ENCODE results near the gene CISD3.

DNA sequence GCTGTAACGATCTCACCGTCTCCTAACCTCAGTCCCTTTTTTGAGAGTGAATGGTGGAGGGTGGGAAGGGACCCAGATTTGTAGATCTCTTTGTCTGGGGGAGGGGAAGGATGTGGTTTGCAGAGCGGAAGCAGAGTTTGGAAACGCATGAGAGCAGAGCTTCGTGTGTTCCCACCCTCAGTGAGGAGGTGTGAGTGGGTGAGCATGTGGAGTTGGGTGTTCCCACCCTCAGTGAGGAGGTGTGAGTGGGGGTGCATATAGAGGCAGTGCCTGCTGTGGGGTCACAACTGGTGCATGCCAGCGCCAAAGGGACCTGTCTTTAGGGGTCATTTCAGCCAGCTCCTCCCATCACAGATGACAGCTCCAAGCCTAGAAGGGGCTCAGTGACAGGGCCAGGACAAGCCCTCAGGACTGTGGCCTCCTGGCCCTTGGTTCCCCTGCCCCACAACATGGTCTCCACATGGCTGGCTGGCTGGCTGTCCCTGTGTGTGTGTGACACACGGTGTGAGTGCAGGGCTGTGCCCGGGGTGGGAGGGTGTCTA, 1.8 kb upstream of the CISD3 start:
- TF ChIP-seq, protein P1, sequence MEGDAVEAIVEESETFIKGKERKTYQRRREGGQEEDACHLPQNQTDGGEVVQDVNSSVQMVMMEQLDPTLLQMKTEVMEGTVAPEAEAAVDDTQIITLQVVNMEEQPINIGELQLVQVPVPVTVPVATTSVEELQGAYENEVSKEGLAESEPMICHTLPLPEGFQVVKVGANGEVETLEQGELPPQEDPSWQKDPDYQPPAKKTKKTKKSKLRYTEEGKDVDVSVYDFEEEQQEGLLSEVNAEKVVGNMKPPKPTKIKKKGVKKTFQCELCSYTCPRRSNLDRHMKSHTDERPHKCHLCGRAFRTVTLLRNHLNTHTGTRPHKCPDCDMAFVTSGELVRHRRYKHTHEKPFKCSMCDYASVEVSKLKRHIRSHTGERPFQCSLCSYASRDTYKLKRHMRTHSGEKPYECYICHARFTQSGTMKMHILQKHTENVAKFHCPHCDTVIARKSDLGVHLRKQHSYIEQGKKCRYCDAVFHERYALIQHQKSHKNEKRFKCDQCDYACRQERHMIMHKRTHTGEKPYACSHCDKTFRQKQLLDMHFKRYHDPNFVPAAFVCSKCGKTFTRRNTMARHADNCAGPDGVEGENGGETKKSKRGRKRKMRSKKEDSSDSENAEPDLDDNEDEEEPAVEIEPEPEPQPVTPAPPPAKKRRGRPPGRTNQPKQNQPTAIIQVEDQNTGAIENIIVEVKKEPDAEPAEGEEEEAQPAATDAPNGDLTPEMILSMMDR (IDR thresholded peaks at IDR 0.05; ENCODE audit: low read length), result no peak
- no peak for TF ChIP-seq EZH2 (IDR thresholded peaks at IDR 0.05; ENCODE audit: borderline replicate concordance, low read length)

Data from OCI-LY1 (cell line).